ENCODE data around the gene DAPP1.

The DAPP1 gene

DNA sequence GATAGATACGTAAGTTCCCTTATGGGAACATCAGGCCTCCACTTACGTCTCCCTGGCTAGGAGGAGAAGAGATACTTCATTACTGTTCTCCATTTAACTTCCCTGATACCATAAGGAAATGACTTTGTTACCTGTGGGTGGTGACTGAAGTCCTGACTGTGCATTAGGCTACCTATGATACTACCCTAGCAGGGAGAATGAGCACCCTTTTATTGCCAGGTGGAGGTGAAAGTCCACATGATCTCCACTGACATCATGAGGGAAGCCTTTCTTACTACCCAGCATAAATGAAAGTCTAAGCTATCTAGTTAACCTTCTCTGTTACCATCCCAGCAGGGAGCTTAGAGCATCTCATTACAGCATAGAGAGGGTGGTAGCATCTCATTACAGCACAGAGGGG, 102.0 kb downstream of the DAPP1 start:
- no peak for DNase-seq (ENCODE audit: low read depth)

Measured in non-pigmented ciliary epithelial cell (primary cell).